ENCODE measurements around the gene EFEMP1. TPM values are rescaled to one million over a fixed set of nuclear protein-coding genes. Genes with fewer than 3 reads are reported as not detected.
A peak's percentile ranks its signal among the peaks of the same experiment; 100 is the strongest.

Gene EFEMP1
- total and polyA plus RNA-seq, 2 of the 13 experiments (the other 11 are each of a cell fraction or from before 2014, with no cell fraction given) = not detected

DNA sequence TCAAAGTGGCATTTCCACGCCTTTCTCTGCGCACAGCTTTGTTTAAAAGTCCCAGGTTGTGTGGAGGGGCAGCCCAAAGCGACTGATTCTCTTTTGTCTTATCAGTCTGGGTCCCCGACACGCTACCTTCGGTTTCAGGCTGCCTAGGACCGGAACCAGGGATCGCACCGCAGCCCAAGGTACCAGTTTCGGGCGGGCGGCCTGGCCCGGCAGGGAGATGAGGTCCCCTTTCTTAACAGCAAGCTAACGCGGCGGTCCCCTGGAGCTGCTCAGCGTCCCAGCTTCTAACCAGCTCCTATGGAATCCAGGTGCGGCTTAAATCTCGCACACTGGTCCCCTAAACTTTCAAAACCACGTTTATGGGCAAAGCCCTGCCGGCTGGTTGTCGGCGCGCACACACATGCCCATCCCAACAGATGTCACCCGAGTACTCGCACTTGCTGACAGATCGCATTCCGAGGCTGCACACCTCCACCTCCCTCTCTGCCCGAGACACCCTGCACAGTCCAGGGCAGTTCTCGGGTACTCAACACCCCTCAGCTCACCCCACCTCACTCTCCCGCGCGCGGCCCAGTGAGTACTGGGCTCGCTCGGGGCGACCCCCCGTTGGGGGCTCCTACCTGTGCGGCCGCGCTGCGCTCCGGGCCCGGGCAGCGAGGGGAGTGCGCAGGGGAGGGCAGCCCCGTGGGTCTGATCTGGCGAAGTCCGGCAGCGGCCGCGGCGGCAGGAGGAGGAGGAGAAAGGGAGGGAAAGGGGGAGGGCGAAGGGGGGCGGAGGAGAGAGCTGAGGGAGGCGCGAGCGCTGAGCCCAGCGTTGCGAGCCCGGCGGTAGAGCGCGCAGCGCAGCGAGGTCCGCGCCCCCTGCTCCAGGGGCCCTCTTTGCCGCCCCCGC is at the start of gene EFEMP1 (continued):
- TF ChIP-seq DNMT1 (CRISPR knock-in tag; IDR thresholded peaks at IDR 0.05) (peak; percentile 67; the same call in 1 of the 2 replicates), HDAC2 (CRISPR knock-in tag; IDR thresholded peaks at IDR 0.05) (no peak), KDM1A (CRISPR knock-in tag; IDR thresholded peaks at IDR 0.05) (no peak), MTF2 (CRISPR knock-in tag; IDR thresholded peaks at IDR 0.05; ENCODE audit: borderline replicate concordance) (0 out of 2 replicates have a peak, but pooled peaks have one; percentile 32), ZBTB8A (CRISPR knock-in tag; IDR thresholded peaks at IDR 0.05; ENCODE audit: borderline replicate concordance, low read depth) (no peak)
- TF ChIP-seq, protein P1, sequence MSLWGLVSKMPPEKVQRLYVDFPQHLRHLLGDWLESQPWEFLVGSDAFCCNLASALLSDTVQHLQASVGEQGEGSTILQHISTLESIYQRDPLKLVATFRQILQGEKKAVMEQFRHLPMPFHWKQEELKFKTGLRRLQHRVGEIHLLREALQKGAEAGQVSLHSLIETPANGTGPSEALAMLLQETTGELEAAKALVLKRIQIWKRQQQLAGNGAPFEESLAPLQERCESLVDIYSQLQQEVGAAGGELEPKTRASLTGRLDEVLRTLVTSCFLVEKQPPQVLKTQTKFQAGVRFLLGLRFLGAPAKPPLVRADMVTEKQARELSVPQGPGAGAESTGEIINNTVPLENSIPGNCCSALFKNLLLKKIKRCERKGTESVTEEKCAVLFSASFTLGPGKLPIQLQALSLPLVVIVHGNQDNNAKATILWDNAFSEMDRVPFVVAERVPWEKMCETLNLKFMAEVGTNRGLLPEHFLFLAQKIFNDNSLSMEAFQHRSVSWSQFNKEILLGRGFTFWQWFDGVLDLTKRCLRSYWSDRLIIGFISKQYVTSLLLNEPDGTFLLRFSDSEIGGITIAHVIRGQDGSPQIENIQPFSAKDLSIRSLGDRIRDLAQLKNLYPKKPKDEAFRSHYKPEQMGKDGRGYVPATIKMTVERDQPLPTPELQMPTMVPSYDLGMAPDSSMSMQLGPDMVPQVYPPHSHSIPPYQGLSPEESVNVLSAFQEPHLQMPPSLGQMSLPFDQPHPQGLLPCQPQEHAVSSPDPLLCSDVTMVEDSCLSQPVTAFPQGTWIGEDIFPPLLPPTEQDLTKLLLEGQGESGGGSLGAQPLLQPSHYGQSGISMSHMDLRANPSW (CRISPR knock-in tag; IDR thresholded peaks at IDR 0.05; ENCODE audit: borderline replicate concordance) = no peak

DNA sequence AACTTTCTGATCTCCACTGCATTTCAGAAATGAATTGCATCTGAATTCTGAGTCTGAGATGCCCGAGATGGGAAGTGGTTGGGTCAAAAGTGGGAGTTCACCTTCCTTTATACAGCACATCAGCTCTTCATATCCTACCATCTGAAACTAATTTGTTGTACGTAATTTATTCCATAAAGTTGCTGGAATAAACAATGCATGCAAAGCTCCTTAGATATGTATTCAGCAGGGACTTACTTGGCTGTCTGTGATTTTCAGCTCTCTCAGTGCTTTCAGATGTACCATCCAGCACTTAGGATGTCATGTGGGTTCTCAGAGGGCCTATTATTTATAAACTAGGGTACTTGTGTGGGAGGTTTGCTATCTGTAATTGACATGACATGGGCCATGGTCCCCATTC is 46.9 kb upstream of the EFEMP1 start:
- DNase-seq (ENCODE audit: low spot score) (no peak), FAIRE-seq (no peak), ATAC-seq (no peak)
- TF ChIP-seq ZFP36L2 (CRISPR knock-in tag; IDR thresholded peaks at IDR 0.05) = no peak
- no peak for TF ChIP-seq NR3C1 (CRISPR knock-in tag; IDR thresholded peaks at IDR 0.05)
- no TSS peak for BruUV-seq (replicated peaks)
- 2% methylated on average over 2 of the region's 2 CpGs for WGBS (ENCODE audit: low lambda C conversion rate)
- Histone ChIP-seq H3K4me1 (ENCODE audit: insufficient read depth, low read length) (no peaks in the 10 kb centered on the region), H3K4me2 (ENCODE audit: low read depth, low read length) (no peak overlapping the region), H4K20me1 (ENCODE audit: insufficient read depth, low read length) (no peaks in the 10 kb centered on the region), H3K79me2 (ENCODE audit: insufficient read depth, low read length) (no peaks in the 10 kb centered on the region), H3K27me3 (ENCODE audit: control insufficient read depth in 1 of 2, insufficient read depth in 2 of 2, low read length in 2 of 2) (no peaks in the 10 kb centered on the region; a peak in 2 of 5 replicates), H3K9ac (ENCODE audit: insufficient read depth, low read depth, low read length) (no peak overlapping the region), H3K27ac (ENCODE audit: extremely low read length, insufficient read depth, low read length) (no peak overlapping the region), H3K9me3 (ENCODE audit: low read length) (no peaks in the 10 kb centered on the region), H2AFZ (ENCODE audit: low read length) (no peak overlapping the region), H3K36me3 (replicated peaks in 1 of 2; ENCODE audit: control insufficient read depth in 1 of 2, insufficient read depth in 2 of 2, low read length in 2 of 2) (no peaks in the 10 kb centered on the region), H3K4me3 (replicated peaks in 1 of 3; ENCODE audit: insufficient read depth in 1 of 3, low read depth in 2 of 3, low read length in 3 of 3) (no peak overlapping the region)
- intact Hi-C loops (cut with micrococcal nuclease; ENCODE audit: unreplicated experiment) = no loop called here
- CTCF ChIA-PET (ENCODE audit: low intra/inter-chr PET ratio, low total read pairs) = no interaction called here
- POLR2A ChIA-PET = no interaction called here
- in situ Hi-C loops (cut with HindIII; ENCODE audit: extremely low pct_ligation_motif_present, low pct_unique_long_range_greater_than_20kb) = no loop called here
